GM19467 (cell line): ENCODE data around the gene METTL16.

ENCODE experiments used
- ATAC-seq: cut with Tn5 transposase; IDR thresholded peaks from one replicate; pipeline ENCODE4 v1.9.1; 2021; ENCODE audit warnings: mild to moderate bottlenecking, moderate library complexity; ENCODE audit not compliant: unreplicated experiment

The METTL16 gene

GRCh38 chr17:2368359-2368758 is 143.3 kb downstream of the METTL16 start:
- ATAC-seq, result no peak

DNA sequence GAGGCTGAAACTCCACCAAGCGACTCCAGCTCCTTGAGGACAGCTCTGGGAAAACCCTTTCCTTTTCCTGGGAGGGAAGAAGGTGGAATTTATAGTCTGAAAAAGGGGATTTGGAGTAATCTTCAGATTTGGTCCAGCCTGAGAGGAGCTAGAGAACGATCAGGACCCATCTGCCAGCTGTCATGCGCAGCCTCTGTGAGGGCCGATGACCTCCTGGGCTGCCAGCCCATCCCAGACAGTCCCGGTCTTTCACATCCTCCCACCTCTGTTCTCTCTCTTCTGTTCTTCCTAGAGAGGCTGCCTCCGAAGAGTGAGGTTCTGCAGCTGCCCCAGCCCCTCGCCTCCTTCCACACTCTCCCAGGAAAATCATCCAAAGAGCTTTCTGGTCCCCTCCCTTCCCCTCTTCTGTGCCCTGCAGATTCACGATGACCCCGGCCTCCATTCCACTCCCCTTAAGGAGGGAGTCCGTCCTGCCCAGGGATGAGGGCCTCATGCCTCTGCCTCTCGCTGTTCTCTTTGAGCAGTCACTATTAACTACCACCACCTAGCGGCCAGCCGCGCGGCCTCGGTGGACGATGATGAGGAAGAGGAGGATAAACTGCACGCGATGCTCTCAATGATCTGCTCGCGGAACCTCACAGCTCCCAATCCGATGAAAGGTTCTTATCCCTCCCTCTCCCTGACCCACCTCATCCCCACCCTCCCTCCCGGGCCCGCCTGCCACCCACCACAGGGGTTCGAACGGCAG is 144.8 kb downstream of the METTL16 start:
- ATAC-seq, result no peak
